Prostate gland (tissue), 2 donors: ENCODE results near the gene ELF2. TPM values are rescaled to one million over a fixed set of nuclear protein-coding genes. Genes with fewer than 3 reads are reported as not detected.

Source experiments
- DNase-seq: peaks from one replicate; pipeline ENCODE4 v3.0.0-alpha.2; 2019; ENCODE audit warnings: low spot score
- H3K27ac ChIP-seq, 2 donors: fragments of 200-600 bp; sonication (generic); 2 replicates each; pipeline ENCODE4 v1.5.1; 2017 to 2019
- H3K27me3 ChIP-seq: fragments of 200-600 bp; sonication (generic); replicated peaks from 2 replicates; pipeline ENCODE4 v1.5.1; 2019; ENCODE audit not compliant: insufficient read depth
- H3K36me3 ChIP-seq, 2 donors: fragments of 200-600 bp; sonication (generic); 1 replicate in 1 of 2; 2 replicates in 1 of 2; pipeline versions ENCODE4 v1.5.1 to v1.8.1; 2017 to 2019
- H3K4me1 ChIP-seq: fragments of 200-600 bp; sonication (generic); replicated peaks from 2 replicates; pipeline ENCODE4 v1.5.1; 2019
- H3K4me3 ChIP-seq, 2 donors: fragments of 200-600 bp; sonication (generic); 2 replicates each; pipeline ENCODE4 v1.5.1; 2017 to 2019
- H3K9me3 ChIP-seq: fragments of 200-600 bp; sonication (generic); 2 replicates; pipeline ENCODE4 v1.5.1; 2017
- POLR2A ChIP-seq: fragments of 450-650 bp; IDR thresholded peaks from one replicate; pipeline ENCODE4 v1.6.1; 2016; ENCODE audit warnings: antibody characterized with exemption, mild to moderate bottlenecking
- POLR2AphosphoS5 ChIP-seq: sonication (generic); formaldehyde crosslinking; IDR thresholded peaks from one replicate; pipeline ENCODE4 v1.6.1; 2017; ENCODE audit warnings: antibody characterized with exemption
- WGBS: methylation state at CpG from one replicate; pipeline ENCODE4 v1.1.5; 2018; 5-methylcytosine and 5-hydroxymethylcytosine counted together
- intact Hi-C: fragments of 100-400 bp; cut with DNase I; formaldehyde crosslinking; loops from one replicate; pipeline ENCODE4 v1.14.2; 2022
- total RNA-seq, 2 donors: library from RNA; depleted of rRNA; stranded (reverse); fragments of >200 nt; gene quantifications; one replicate each; pipeline ENCODE4 v1.1.0, GENCODE V29; 2016
- TF ChIP-seq, protein P1 (sequence below), 4 experiments: fragments of 200-600 bp in 2 of 4; fragments of 450-650 bp in 2 of 4; sonication (generic) in 2 of 4; IDR thresholded peaks; 1 replicate in 3 of 4; 2 replicates in 1 of 4; pipeline ENCODE4 v1.5.1; 2016 to 2019; ENCODE audit warnings: antibody characterized with exemption in 4 of 4, mild to moderate bottlenecking in 2 of 4, moderate library complexity in 2 of 4

ELF2 gene
- total RNA-seq, 2 donors from 2014 or later, result 53.2 to 61.7 TPM

DNA sequence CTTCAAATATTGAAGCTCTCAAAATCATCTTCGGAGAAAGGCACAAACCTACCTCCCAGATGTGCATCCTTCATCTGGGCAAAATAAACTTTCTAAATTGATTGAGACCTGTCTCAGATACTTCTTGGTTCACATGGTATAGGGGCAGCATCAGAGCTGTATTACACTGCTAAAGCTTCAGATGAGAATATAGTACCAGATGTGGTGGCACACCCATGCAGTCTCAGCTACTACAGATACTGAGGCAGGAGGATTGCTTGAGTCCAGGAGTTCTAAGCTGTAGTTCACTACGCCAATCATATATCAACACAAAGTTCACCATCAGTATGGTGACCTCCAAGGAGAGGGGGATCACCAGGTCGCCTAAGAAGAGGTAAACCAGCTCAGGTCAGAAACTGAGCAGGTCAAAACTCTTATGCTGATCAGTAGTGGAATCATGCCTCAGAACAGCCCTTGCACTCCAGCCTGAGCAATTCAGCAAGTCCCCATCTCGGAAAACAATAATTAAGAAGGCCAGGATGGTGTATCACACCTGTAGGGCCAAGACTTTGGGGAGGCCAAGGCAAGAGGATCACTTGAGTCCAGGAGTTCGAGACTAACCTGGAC, 22.0 kb downstream of the ELF2 start:
- DNase-seq, result no peak
- intact Hi-C loops, result no loop called here
- Histone ChIP-seq H3K4me3 (no peak overlapping the region), H3K4me1 (no peaks in the 10 kb centered on the region), H3K36me3 (no peaks in the 10 kb centered on the region), H3K27ac (no peak overlapping the region), H3K9me3 (no peaks in the 10 kb centered on the region), H3K27me3 (no peaks in the 10 kb centered on the region)
- TF ChIP-seq POLR2A (no peak), POLR2AphosphoS5 (no peak)
- TF ChIP-seq, protein P1, sequence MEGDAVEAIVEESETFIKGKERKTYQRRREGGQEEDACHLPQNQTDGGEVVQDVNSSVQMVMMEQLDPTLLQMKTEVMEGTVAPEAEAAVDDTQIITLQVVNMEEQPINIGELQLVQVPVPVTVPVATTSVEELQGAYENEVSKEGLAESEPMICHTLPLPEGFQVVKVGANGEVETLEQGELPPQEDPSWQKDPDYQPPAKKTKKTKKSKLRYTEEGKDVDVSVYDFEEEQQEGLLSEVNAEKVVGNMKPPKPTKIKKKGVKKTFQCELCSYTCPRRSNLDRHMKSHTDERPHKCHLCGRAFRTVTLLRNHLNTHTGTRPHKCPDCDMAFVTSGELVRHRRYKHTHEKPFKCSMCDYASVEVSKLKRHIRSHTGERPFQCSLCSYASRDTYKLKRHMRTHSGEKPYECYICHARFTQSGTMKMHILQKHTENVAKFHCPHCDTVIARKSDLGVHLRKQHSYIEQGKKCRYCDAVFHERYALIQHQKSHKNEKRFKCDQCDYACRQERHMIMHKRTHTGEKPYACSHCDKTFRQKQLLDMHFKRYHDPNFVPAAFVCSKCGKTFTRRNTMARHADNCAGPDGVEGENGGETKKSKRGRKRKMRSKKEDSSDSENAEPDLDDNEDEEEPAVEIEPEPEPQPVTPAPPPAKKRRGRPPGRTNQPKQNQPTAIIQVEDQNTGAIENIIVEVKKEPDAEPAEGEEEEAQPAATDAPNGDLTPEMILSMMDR (IDR thresholded peaks at IDR 0.05), result no peak
- 90% methylated on average over 5 of the region's 5 CpGs for WGBS

GRCh38 chr4:139154538-139154937, 22.5 kb downstream of the ELF2 start:
- 40% methylated on average over 1 of the region's 1 CpG for WGBS
- Histone ChIP-seq H3K9me3 (no peaks in the 10 kb centered on the region), H3K4me1 (no peaks in the 10 kb centered on the region), H3K27ac (no peak overlapping the region), H3K27me3 (no peaks in the 10 kb centered on the region), H3K4me3 (no peak overlapping the region), H3K36me3 (no peaks in the 10 kb centered on the region)
- no peak for DNase-seq
- no peak for TF ChIP-seq POLR2AphosphoS5
- TF ChIP-seq POLR2A, result no peak
- TF ChIP-seq, protein P1 (IDR thresholded peaks at IDR 0.05), result no peak
- intact Hi-C loops, result no loop called here

DNA sequence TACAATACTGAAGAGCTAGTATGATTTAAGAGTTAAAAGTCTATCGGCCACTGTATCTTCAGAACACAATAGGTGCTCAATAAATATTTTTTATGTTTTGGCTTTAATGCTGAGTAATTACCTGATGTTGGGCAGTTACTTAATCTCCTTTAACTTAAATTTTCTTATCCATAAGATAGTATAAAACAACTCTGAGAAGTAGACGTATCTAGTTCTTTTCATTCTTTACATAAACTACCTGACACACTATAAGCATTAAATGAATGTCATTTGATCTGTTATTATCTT, 22.9 kb downstream of the ELF2 start:
- H3K27ac ChIP-seq, result no peak overlapping the region
- H3K36me3 ChIP-seq, result no peaks in the 10 kb centered on the region
- WGBS, result 71% methylated on average over 2 of the region's 2 CpGs
- no peak overlapping the region for H3K4me3 ChIP-seq
- no peak for DNase-seq
- no peaks in the 10 kb centered on the region for H3K4me1 ChIP-seq
- intact Hi-C loops, result no loop called here
- H3K27me3 ChIP-seq, result no peaks in the 10 kb centered on the region
- no peaks in the 10 kb centered on the region for H3K9me3 ChIP-seq
- TF ChIP-seq POLR2A, result no peak

- intact Hi-C loops, result no loop called here
- Histone ChIP-seq H3K4me1 (no peaks in the 10 kb centered on the region), H3K27ac (no peak overlapping the region), H3K36me3 (no peaks in the 10 kb centered on the region), H3K4me3 (no peak overlapping the region), H3K9me3 (no peaks in the 10 kb centered on the region), H3K27me3 (no peaks in the 10 kb centered on the region)
- TF ChIP-seq, protein P1 (IDR thresholded peaks at IDR 0.05), result no peak
- TF ChIP-seq POLR2A, result no peak
- no peak for TF ChIP-seq POLR2AphosphoS5
- no peak for DNase-seq
- 97% methylated on average over 1 of the region's 1 CpG for WGBS
These were observed 23.4 kb downstream of the ELF2 start for GRCh38 chr4:139153411-139154133.

DNA sequence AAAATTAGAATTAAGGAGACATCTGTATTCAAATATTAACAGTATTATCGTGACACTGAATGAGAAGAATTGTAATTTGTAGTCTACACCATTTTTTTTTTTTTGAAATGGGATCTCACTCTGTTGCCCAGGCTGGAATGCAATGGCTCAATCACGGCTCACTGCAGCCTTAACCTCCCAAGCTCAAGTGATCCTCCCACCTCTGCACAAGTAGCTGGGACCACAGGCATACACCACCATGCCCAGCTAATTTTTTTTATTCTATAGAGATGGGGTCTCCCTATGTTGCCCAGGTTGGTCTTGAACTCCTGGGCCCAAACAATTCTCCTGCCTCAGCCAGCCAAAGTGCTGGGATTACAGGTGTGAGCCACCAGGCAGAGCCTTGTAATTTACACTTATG, 24.8 kb downstream of the ELF2 start:
- intact Hi-C loops, result no loop called here
- WGBS, result 92% methylated on average over 2 of the region's 2 CpGs

More for the DNA sequence above, 24.8 kb downstream of the ELF2 start:
- H3K36me3 ChIP-seq, result no peaks in the 10 kb centered on the region
- H3K4me3 ChIP-seq, result no peak overlapping the region
- H3K9me3 ChIP-seq, result no peaks in the 10 kb centered on the region
- H3K4me1 ChIP-seq, result no peaks in the 10 kb centered on the region
- H3K27ac ChIP-seq, result no peak overlapping the region
- DNase-seq, result no peak
- H3K27me3 ChIP-seq, result no peaks in the 10 kb centered on the region
- TF ChIP-seq POLR2AphosphoS5 (no peak), POLR2A (no peak)
- TF ChIP-seq, protein P1 (IDR thresholded peaks at IDR 0.05), result no peak
